ENCODE measurements around the gene LRMDA.

Gene LRMDA

GRCh38 chr10:75433216-75433615, 1.8 kb downstream of the LRMDA start:
- no peak for DNase-seq
- no peak overlapping the region for H4K8ac ChIP-seq (ENCODE audit: low read length)
- peaks cover 4% of the 10 kb centered on the region for H3K4me1 ChIP-seq (ENCODE audit: control insufficient read depth, insufficient read depth, low read depth, low read length)
- H3K14ac ChIP-seq (ENCODE audit: low read length in 2 of 2), result no peak overlapping the region
- H3K18ac ChIP-seq (ENCODE audit: low read depth in 1 of 2, low read length in 2 of 2), result no peak overlapping the region
- no peak overlapping the region for H2BK120ac ChIP-seq (ENCODE audit: low read depth, low read length)
- no peak overlapping the region for H2BK15ac ChIP-seq (ENCODE audit: low read depth, poor library complexity, severe bottlenecking)
- H3K9me3 ChIP-seq (ENCODE audit: control insufficient read depth, low read length), result no peaks in the 10 kb centered on the region
- no peak overlapping the region for H2AK5ac ChIP-seq (ENCODE audit: low read length, severe bottlenecking)
- no peak overlapping the region for H3K23ac ChIP-seq (ENCODE audit: low read length in 2 of 2)
- H3K4ac ChIP-seq (ENCODE audit: low read depth in 1 of 2, low read length in 2 of 2), result no peak overlapping the region
- H3K4me2 ChIP-seq (ENCODE audit: low read length, poor library complexity, severe bottlenecking), result no peak overlapping the region
- no peak overlapping the region for H4K91ac ChIP-seq (ENCODE audit: low read length)
- H3K36me3 ChIP-seq (ENCODE audit: control insufficient read depth in 1 of 2, insufficient read depth in 2 of 2, low read depth in 1 of 2, low read length in 2 of 2), result peaks cover 0 to 2% of the 10 kb centered on the region in 2 experiments
- H2AFZ ChIP-seq (ENCODE audit: low read depth, low read length), result no peak overlapping the region
- no peaks in the 10 kb centered on the region for H3K79me1 ChIP-seq (replicated peaks; ENCODE audit: low read length, poor library complexity, severe bottlenecking)
- no peak overlapping the region for H2BK5ac ChIP-seq (ENCODE audit: low read depth, low read length, poor library complexity, severe bottlenecking)
- 64% methylated on average over 6 of the region's 8 CpGs for WGBS
- H3K27me3 ChIP-seq (ENCODE audit: control insufficient read depth in 1 of 2, insufficient read depth in 1 of 2, low read length in 2 of 2), result peaks cover 0 to 70% of the 10 kb centered on the region in 2 experiments
- H3K9ac ChIP-seq (ENCODE audit: low read length), result no peak overlapping the region
- no peak overlapping the region for H3K4me3 ChIP-seq (ENCODE audit: insufficient read depth in 1 of 2, low read depth in 1 of 2, low read length in 2 of 2)
- no peak overlapping the region for H2BK12ac ChIP-seq (ENCODE audit: low read length in 2 of 2)
- H3K27ac ChIP-seq (ENCODE audit: low read length, poor library complexity, severe bottlenecking), result no peak overlapping the region

DNA sequence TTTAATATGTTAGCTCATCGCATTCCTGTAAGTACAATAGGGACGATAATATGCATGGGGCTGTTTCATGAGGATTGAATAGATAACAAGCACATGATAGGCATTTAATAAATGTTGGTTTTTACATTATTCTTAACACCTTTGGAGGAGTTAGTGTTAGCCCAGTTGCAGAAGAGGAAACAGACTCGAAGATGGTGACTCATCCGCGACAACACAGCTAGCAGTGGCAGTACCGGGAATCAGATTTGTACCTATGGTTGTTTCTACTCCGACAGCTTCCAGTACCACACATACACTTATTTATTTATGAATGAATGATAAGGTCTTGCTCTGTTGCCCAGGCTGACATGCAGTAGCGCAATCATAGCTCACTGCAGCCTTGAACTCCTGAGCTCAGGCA, 2.9 kb downstream of the LRMDA start:
- H2AFZ ChIP-seq (ENCODE audit: low read depth, low read length), result no peak overlapping the region
- no peak overlapping the region for H4K8ac ChIP-seq (ENCODE audit: low read length)
- no peak overlapping the region for H3K4me2 ChIP-seq (ENCODE audit: low read length, poor library complexity, severe bottlenecking)
- H3K4me3 ChIP-seq (ENCODE audit: insufficient read depth in 1 of 2, low read depth in 1 of 2, low read length in 2 of 2), result no peak overlapping the region
- peaks cover 0 to 63% of the 10 kb centered on the region in 2 experiments for H3K27me3 ChIP-seq (ENCODE audit: control insufficient read depth in 1 of 2, insufficient read depth in 1 of 2, low read length in 2 of 2)
- no peak overlapping the region for H3K18ac ChIP-seq (ENCODE audit: low read depth in 1 of 2, low read length in 2 of 2)
- no peaks in the 10 kb centered on the region for H3K79me1 ChIP-seq (replicated peaks; ENCODE audit: low read length, poor library complexity, severe bottlenecking)
- peaks cover 4% of the 10 kb centered on the region for H3K4me1 ChIP-seq (ENCODE audit: control insufficient read depth, insufficient read depth, low read depth, low read length)
- H4K91ac ChIP-seq (ENCODE audit: low read length), result no peak overlapping the region
- no peak overlapping the region for H2BK12ac ChIP-seq (ENCODE audit: low read length in 2 of 2)
- H3K27ac ChIP-seq (ENCODE audit: low read length, poor library complexity, severe bottlenecking), result no peak overlapping the region
- no peak overlapping the region for H3K9ac ChIP-seq (ENCODE audit: low read length)
- no peak for DNase-seq
- H2AK5ac ChIP-seq (ENCODE audit: low read length, severe bottlenecking), result no peak overlapping the region
- no peak overlapping the region for H2BK5ac ChIP-seq (ENCODE audit: low read depth, low read length, poor library complexity, severe bottlenecking)
- WGBS, result 83% methylated on average over 5 of the region's 8 CpGs
- no peak overlapping the region for H3K4ac ChIP-seq (ENCODE audit: low read depth in 1 of 2, low read length in 2 of 2)
- H3K36me3 ChIP-seq (ENCODE audit: control insufficient read depth in 1 of 2, insufficient read depth in 2 of 2, low read depth in 1 of 2, low read length in 2 of 2), result peaks cover 0 to 12% of the 10 kb centered on the region in 2 experiments
- H2BK120ac ChIP-seq (ENCODE audit: low read depth, low read length), result no peak overlapping the region
- H3K23ac ChIP-seq (ENCODE audit: low read length in 2 of 2), result no peak overlapping the region
- no peaks in the 10 kb centered on the region for H3K9me3 ChIP-seq (ENCODE audit: control insufficient read depth, low read length)
- H2BK15ac ChIP-seq (ENCODE audit: low read depth, poor library complexity, severe bottlenecking), result no peak overlapping the region
- H3K14ac ChIP-seq (ENCODE audit: low read length in 2 of 2), result no peak overlapping the region

DNA sequence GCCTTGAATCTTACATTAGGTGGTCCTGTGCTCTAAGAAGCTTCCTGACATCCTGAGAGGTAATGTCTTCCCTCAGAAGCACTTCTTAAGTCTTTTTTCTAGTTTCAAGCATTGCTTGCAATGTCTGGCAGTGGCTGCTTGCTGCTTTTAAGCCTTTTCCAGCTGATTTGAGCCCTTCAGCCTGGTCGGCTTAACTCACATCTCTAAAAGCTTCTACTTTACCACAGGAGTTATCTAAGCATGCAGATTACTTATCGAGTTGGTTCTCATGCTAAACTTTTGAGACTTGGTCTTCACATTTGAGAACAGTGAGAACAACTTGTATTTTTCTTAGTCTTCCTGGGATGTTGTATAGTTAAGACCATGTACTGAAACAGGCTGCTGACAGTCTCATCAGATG, 3.9 kb downstream of the LRMDA start:
- Histone ChIP-seq H3K9ac (ENCODE audit: low read length) (no peak overlapping the region), H3K4me3 (ENCODE audit: insufficient read depth in 1 of 2, low read depth in 1 of 2, low read length in 2 of 2) (no peak overlapping the region), H2BK15ac (ENCODE audit: low read depth, poor library complexity, severe bottlenecking) (no peak overlapping the region), H2BK5ac (ENCODE audit: low read depth, low read length, poor library complexity, severe bottlenecking) (no peak overlapping the region), H2AFZ (ENCODE audit: low read depth, low read length) (no peak overlapping the region), H2AK5ac (ENCODE audit: low read length, severe bottlenecking) (no peak overlapping the region), H3K9me3 (ENCODE audit: control insufficient read depth, low read length) (no peaks in the 10 kb centered on the region), H3K14ac (ENCODE audit: low read length in 2 of 2) (no peak overlapping the region), H3K27me3 (ENCODE audit: control insufficient read depth in 1 of 2, insufficient read depth in 1 of 2, low read length in 2 of 2) (peaks cover 0 to 53% of the 10 kb centered on the region in 2 experiments), H2BK12ac (ENCODE audit: low read length in 2 of 2) (no peak overlapping the region), H3K18ac (ENCODE audit: low read depth in 1 of 2, low read length in 2 of 2) (no peak overlapping the region), H3K4me1 (ENCODE audit: control insufficient read depth, insufficient read depth, low read depth, low read length) (peaks cover 2% of the 10 kb centered on the region), H2BK120ac (ENCODE audit: low read depth, low read length) (no peak overlapping the region), H3K4ac (ENCODE audit: low read depth in 1 of 2, low read length in 2 of 2) (no peak overlapping the region), H3K27ac (ENCODE audit: low read length, poor library complexity, severe bottlenecking) (no peak overlapping the region), H4K8ac (ENCODE audit: low read length) (no peak overlapping the region), H3K79me1 (replicated peaks; ENCODE audit: low read length, poor library complexity, severe bottlenecking) (no peaks in the 10 kb centered on the region), H3K23ac (ENCODE audit: low read length in 2 of 2) (no peak overlapping the region), H3K36me3 (ENCODE audit: control insufficient read depth in 1 of 2, insufficient read depth in 2 of 2, low read depth in 1 of 2, low read length in 2 of 2) (peaks cover 0 to 16% of the 10 kb centered on the region in 2 experiments), H3K4me2 (ENCODE audit: low read length, poor library complexity, severe bottlenecking) (no peak overlapping the region), H4K91ac (ENCODE audit: low read length) (no peak overlapping the region)
- WGBS, result 81% methylated on average over 2 of the region's 2 CpGs
- DNase-seq, result no peak

GRCh38 chr10:75436896-75437295, 5.5 kb downstream of the LRMDA start:
- Histone ChIP-seq H3K79me1 (replicated peaks; ENCODE audit: low read length, poor library complexity, severe bottlenecking) (no peaks in the 10 kb centered on the region), H3K36me3 (ENCODE audit: control insufficient read depth in 1 of 2, insufficient read depth in 2 of 2, low read depth in 1 of 2, low read length in 2 of 2) (peaks cover 0 to 16% of the 10 kb centered on the region in 2 experiments), H3K4me2 (ENCODE audit: low read length, poor library complexity, severe bottlenecking) (no peak overlapping the region), H3K4ac (ENCODE audit: low read depth in 1 of 2, low read length in 2 of 2) (no peak overlapping the region), H3K23ac (ENCODE audit: low read length in 2 of 2) (no peak overlapping the region), H3K27me3 (ENCODE audit: control insufficient read depth in 1 of 2, insufficient read depth in 1 of 2, low read length in 2 of 2) (peaks cover 0 to 40% of the 10 kb centered on the region in 2 experiments), H2BK5ac (ENCODE audit: low read depth, low read length, poor library complexity, severe bottlenecking) (no peak overlapping the region), H2AFZ (ENCODE audit: low read depth, low read length) (no peak overlapping the region), H3K9ac (ENCODE audit: low read length) (no peak overlapping the region), H3K27ac (ENCODE audit: low read length, poor library complexity, severe bottlenecking) (no peak overlapping the region), H4K91ac (ENCODE audit: low read length) (no peak overlapping the region), H3K4me1 (ENCODE audit: control insufficient read depth, insufficient read depth, low read depth, low read length) (no peaks in the 10 kb centered on the region), H2BK120ac (ENCODE audit: low read depth, low read length) (no peak overlapping the region), H2AK5ac (ENCODE audit: low read length, severe bottlenecking) (no peak overlapping the region), H3K9me3 (ENCODE audit: control insufficient read depth, low read length) (no peaks in the 10 kb centered on the region), H3K4me3 (ENCODE audit: insufficient read depth in 1 of 2, low read depth in 1 of 2, low read length in 2 of 2) (no peak overlapping the region), H3K18ac (ENCODE audit: low read depth in 1 of 2, low read length in 2 of 2) (no peak overlapping the region), H4K8ac (ENCODE audit: low read length) (no peak overlapping the region), H2BK12ac (ENCODE audit: low read length in 2 of 2) (no peak overlapping the region), H2BK15ac (ENCODE audit: low read depth, poor library complexity, severe bottlenecking) (no peak overlapping the region), H3K14ac (ENCODE audit: low read length in 2 of 2) (no peak overlapping the region)
- DNase-seq, result no peak

Data from mesenchymal stem cell (in vitro differentiated cells and primary cell).